ENCODE results near the gene RAPGEF4. TPM values are rescaled to one million over a fixed set of nuclear protein-coding genes. Genes with fewer than 3 reads are reported as not detected.

RAPGEF4 gene
- total RNA-seq, 1 experiment from 2014 or later, result 0.59 TPM

GRCh38 chr2:173079141-173079540 lies 343.5 kb downstream of the RAPGEF4 start (continued):
- no peak for TF ChIP-seq CBX3 (IDR thresholded peaks at IDR 0.05; ENCODE audit: low read depth)

GRCh38 chr2:173079973-173080860 lies 344.6 kb downstream of the RAPGEF4 start:
- no peak overlapping the region for H3K27ac ChIP-seq (ENCODE audit: low read depth, low read length)
- H3K4me3 ChIP-seq (replicated peaks in 1 of 2; ENCODE audit: low read depth in 1 of 2, low read length in 2 of 2), result no peak overlapping the region
- H3K4me1 ChIP-seq (ENCODE audit: control insufficient read depth in 1 of 2, insufficient read depth in 2 of 2, low read length in 2 of 2), result peaks cover 8 to 24% of the 10 kb centered on the region in 2 experiments
- CTCF ChIA-PET, result interaction anchor here (1.6 kb wide), 1 partner anchor 12 kb away, joined by 5 read pairs; no protein-coding TSS in a partner anchor
- BruUV-seq (replicated peaks), result no TSS peak
- H3K36me3 ChIP-seq (ENCODE audit: control insufficient read depth in 1 of 2, insufficient read depth in 2 of 2, low read length in 2 of 2), result no peaks in the 10 kb centered on the region
- H3K27me3 ChIP-seq (ENCODE audit: insufficient read depth, low read length), result no peaks in the 10 kb centered on the region
- RAD21 ChIA-PET (ENCODE audit: low non-redundant PET in 1 of 2, low total read pairs in 2 of 2, uncharacterized antibody in 2 of 2, unreplicated experiment in 2 of 2), result no interaction called here
- intact Hi-C loops (cut with micrococcal nuclease), result no loop called here
- TF ChIP-seq EZH2 (IDR thresholded peaks at IDR 0.05) (no peak), ZBTB33 (IDR thresholded peaks at IDR 0.05; ENCODE audit: extremely low read depth, insufficient replicate concordance, low read length) (no peak), SRF (IDR thresholded peaks at IDR 0.05; ENCODE audit: low read depth) (no peak), MAX (IDR thresholded peaks at IDR 0.05) (no peak), JUND (IDR thresholded peaks at IDR 0.05) (no peak), FOSL1 (IDR thresholded peaks at IDR 0.05; ENCODE audit: low read depth) (no peak), SP1 (IDR thresholded peaks at IDR 0.05; ENCODE audit: low read depth) (no peak), YY1 (IDR thresholded peaks at IDR 0.05; ENCODE audit: extremely low read depth, insufficient replicate concordance, low read depth, low read length) (no peak), ZFX (IDR thresholded peaks at IDR 0.05) (no peak), SIN3A (IDR thresholded peaks at IDR 0.05; ENCODE audit: low read depth) (no peak), POLR2AphosphoS5 (IDR thresholded peaks at IDR 0.05; ENCODE audit: low read depth, low read length) (no peak), RAD21 (IDR thresholded peaks at IDR 0.05; ENCODE audit: low read depth) (no peak), EGR1 (IDR thresholded peaks at IDR 0.05; ENCODE audit: low read depth) (no peak), POLR2A (IDR thresholded peaks at IDR 0.05; ENCODE audit: borderline replicate concordance, extremely low read depth, insufficient read depth, insufficient read length) (no peak), ZNF274 (IDR thresholded peaks at IDR 0.05; ENCODE audit: low read depth, low read length) (no peak), TCF7L2 (IDR thresholded peaks at IDR 0.05; ENCODE audit: borderline replicate concordance, extremely low read depth, insufficient read depth, insufficient read length) (no peak), EZH2phosphoT487 (IDR thresholded peaks at IDR 0.05; ENCODE audit: borderline replicate concordance) (no peak), CBX3 (IDR thresholded peaks at IDR 0.05; ENCODE audit: low read depth) (no peak)
- no peak overlapping the region for H3K9ac ChIP-seq (ENCODE audit: low read length)
- H3K79me2 ChIP-seq (ENCODE audit: insufficient read depth, low read length), result peaks cover 88% of the 10 kb centered on the region
- ATAC-seq (no peak), DNase-seq (ENCODE audit: low read depth, low spot score) (no peak)
- POLR2A ChIA-PET, result no interaction called here
- H2AFZ ChIP-seq (ENCODE audit: low read depth, low read length, poor library complexity, severe bottlenecking), result no peak overlapping the region
- no peaks in the 10 kb centered on the region for H3K9me3 ChIP-seq (ENCODE audit: control insufficient read depth in 1 of 2, insufficient read depth in 1 of 2, low read depth in 1 of 2, low read length in 2 of 2)
- H4K20me1 ChIP-seq (ENCODE audit: insufficient read depth), result no peaks in the 10 kb centered on the region; the same call in 1 of the 2 replicates
- no peaks in the 10 kb centered on the region for H3K9me2 ChIP-seq (ENCODE audit: insufficient read depth)
- H3K4me2 ChIP-seq (ENCODE audit: low read length), result no peak overlapping the region
